ENCODE data around the gene IRAK2.
A peak's percentile ranks its signal among the peaks of the same experiment; 100 is the strongest.
"Not testable (repeated sequence)": the region's sequence is repeated elsewhere in the genome, so short reads cannot be mapped to it uniquely, and the experiment has no call there.

Gene IRAK2
- total RNA-seq = 11.7 to 222 (median 23.7) reads per million in 17 experiments

DNA sequence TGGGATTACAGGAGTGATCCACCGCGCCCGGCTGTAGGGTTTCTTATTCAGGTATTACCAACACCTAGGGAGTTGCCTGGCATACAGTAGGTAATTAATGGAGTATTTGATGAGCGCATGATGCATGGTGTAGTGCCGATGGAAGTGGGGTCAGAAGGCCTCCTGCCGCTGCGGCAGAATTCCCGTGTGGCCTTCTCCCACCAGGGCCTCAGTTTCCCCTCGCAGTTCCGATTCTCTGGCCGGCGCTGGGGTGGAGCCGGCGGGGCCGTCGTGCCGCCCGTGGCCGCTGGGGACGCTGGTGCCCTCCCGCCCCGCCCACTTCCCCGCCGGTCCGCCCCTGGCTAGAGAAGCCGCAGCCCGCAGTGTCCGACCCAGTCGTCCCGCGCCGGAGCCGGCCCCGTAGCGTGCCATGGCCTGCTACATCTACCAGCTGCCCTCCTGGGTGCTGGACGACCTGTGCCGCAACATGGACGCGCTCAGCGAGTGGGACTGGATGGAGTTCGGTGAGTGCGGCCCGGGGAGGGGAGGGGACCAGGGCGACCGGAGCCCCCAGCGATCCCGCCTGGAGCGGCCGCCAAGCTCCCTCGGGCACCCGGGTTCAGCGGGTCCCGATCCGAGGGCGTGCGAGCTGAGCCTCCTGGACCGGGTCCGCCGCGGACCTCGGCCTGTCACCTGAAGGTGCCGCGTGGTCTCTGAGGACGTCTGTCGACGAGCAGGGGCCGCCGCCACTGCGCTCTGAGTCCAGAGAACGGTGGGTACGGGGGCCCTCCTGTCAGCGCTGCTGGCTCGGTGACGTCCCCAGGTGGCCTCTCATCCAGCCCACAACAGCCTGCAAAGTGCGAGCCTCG lies at the start of gene IRAK2:
TSS of gene IRAK2 (plus strand) at position 374 of the 848 bp plus-strand sequence. CDS start at position 410, 36 bp downstream.
- peak; percentile 79 to 92 (median 87) for DNase-seq

DNA sequence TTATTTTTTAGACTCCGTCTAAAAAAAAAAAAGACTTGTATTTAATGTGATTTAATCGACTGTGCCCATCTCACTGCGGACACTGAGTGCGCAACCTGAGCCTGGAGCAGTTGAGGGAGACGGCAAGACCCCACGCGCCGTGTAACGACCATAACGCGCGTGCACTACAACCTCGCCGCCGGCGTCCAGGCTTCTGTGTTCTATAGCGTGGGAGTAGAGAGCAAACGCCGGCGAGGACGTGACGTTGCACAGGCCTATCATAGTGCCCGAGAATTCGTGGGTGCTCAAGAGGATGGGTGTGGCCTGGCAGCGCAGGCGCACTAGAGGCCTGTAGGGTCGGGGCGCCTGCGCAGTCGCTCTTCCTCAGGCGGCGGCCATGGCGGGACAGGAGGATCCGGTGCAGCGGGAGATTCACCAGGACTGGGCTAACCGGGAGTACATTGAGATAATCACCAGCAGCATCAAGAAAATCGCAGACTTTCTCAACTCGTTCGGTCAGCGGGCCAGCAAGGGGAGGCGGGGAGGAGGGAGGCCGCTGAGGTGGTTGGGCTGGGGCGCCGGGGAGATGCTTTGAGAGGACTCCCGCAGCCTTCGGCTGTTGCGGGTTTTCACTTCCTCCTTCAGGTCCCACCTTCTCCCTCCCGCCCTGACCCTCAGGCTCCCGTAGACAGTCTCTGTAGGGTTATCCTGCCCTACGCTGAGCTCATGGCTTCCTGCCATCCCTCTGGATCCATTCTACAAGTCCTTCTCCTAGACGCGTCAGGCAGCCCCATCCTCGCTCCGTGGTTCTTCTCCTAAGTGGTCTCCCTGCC lies 49.2 kb upstream of the IRAK2 start, which contains the start of gene BRK1:
TSS of gene BRK1 (plus strand) at position 350 of the 812 bp plus-strand sequence. CDS start at position 377, 27 bp downstream.
- DNase-seq = peak; percentile 98 to 99 (median 99)

GRCh38 chr3:10116138-10116460 lies 48.6 kb upstream of the IRAK2 start:
- DNase-seq = peak; percentile 42 to 59 (median 48)

DNA sequence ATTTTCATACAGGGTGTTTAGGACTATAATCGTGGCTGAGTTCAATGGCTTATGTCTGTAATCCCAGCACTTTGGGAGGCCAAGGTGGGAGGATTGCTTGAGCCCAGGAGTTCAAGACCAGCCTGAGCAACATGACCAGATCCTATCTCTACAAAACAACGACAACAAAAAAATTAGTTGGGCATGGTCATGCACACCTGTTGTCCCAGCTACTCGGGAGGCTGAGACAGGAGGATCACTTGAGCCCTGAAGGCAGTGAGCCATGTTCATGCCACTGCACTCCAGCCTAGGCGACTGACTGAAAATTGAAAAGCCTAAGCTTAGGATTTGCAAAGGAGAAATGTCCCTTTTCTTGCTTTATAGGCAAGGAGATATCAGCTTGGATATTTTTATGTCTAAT lies 47.8 kb upstream of the IRAK2 start:
- no peak for DNase-seq

- DNase-seq = no peak
These were observed 45.3 kb upstream of the IRAK2 start for GRCh38 chr3:10119376-10119775.

GRCh38 chr3:10121064-10121463 lies 43.7 kb upstream of the IRAK2 start:
- DNase-seq = no peak

GRCh38 chr3:10122724-10123123 lies 42.0 kb upstream of the IRAK2 start:
- DNase-seq = no peak

DNA sequence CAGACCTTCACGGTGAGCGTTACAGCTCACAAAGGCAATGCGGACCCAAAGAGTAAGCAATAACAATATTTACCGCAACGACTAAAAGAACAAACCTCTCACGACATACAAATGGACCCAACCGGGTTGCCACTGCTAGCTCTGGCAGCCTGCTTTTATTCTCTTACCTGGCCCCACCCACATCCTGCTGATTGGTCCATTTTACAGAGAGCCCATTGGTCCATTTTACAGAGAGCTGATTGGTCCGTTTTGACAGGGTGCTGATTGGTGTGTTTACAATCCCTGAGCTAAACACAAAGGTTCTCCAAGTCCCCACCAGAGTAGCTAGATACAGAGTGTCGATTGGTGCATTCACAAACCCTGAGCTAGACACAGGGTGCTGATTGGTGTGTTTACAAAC lies 28.8 kb upstream of the IRAK2 start:
- DNase-seq = not testable (repeated sequence)

- no peak for DNase-seq
These were observed 28.2 kb upstream of the IRAK2 start for GRCh38 chr3:10136426-10137005.

GRCh38 chr3:10137178-10137577 lies 27.5 kb upstream of the IRAK2 start:
- DNase-seq = no peak

DNA sequence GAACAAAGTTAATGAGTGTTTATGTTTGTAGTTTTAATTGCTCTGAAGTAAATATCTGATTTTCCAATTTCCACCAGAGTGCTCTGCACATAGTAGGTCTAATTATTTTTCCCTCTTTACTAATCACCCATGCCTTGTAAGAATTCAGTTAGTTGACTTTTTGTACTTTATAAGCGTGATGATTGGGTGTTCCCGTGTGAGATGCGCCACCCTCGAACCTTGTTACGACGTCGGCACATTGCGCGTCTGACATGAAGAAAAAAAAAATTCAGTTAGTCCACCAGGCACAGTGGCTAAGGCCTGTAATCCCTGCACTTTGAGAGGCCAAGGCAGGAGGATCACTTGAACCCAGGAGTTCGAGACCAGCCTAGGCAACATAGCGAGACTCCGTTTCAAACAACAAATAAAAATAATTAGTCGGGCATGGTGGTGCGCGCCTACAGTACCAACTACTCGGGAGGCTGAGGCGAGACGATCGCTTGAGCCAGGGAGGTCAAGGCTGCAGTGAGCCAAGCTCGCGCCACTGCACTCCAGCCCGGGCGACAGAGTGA lies 23.6 kb upstream of the IRAK2 start:
- no peak for DNase-seq

GRCh38 chr3:10142707-10143560 lies 21.8 kb upstream of the IRAK2 start:
- DNase-seq = peak in 3 of 4 experiments; percentile 24 to 55 (median 36)

GRCh38 chr3:10145685-10146084 lies 19.0 kb upstream of the IRAK2 start:
- peak; percentile 60 to 87 (median 77) for DNase-seq

DNA sequence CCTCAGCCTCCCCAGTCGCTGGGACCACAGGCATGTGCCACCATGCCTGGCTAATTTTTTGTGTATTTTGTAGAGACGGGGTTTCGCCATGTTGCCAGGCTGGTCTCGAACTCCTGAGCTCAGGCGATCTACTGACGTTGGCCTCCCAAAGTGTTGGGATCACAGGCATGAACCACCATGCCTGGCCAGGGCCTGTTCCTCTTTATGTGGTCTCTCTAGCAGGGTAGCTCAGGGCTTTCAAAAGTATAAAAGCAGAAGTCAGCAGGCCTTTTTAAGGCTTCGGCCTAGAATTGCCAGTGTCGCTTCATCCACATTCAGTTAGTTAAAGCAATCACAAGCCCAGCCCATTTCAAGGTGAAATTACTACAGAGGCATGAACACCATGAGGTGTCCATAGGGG lies 15.5 kb upstream of the IRAK2 start:
- peak; percentile 82 to 89 (median 85) for DNase-seq

DNA sequence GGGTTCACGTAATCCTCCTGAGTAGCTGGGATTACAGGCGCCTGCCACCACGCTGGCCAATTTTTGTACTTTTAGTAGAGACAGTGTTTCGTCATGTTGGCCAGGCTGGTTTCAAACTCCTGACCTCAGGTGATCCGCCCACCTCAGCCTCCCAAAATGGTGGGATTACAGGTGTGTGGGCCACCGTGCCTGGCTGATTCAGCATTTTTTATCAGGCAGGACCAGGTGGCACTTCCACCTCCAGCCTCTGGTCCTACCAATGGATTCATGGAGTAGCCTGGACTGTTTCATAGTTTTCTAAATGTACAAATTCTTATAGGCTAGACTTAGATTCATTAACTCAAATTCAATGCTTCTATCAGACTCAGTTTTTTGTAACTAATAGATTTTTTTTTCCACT lies 13.7 kb upstream of the IRAK2 start:
- DNase-seq = no peak

DNA sequence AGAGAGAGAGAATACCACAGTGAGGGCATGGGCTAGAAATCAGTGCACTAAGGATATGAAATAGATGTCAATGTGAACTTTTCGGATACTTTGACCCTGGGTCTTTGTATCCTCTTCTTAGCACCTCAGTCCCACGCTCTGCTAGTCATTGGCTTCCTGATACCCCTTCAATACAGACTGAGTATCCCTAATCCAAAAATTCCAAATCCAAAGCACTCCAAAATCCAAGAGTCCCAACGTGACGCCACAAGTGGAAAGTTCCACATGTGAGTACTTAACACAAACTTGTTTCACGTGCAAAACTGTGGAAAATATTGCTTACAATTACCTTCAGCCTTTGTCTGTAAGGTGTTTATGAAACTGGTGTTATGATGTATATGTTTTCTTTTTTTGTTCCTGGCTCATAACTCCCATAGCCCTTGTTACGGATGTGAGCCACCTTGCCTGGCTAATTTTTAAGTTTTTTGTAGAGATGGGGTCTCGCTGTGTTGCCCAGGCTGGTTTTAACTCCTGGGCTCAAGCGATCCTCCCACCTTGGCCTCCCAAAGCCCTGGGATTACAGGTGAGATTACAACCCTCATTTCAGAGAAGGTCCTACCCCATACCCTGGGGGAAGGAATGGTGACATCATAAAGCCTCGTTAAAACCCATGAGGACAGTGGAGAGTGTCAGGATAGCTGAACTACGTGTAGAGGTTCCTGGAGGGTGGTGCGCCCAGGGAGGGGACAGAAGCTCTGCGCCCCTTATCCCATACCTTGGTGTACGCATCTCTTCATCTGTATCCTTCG lies 10.2 kb upstream of the IRAK2 start:
- no peak for DNase-seq

GRCh38 chr3:10155123-10155472 lies 9.6 kb upstream of the IRAK2 start:
- DNase-seq = no peak

- DNase-seq = no peak
These were observed 9.1 kb upstream of the IRAK2 start for GRCh38 chr3:10155658-10156057.

DNA sequence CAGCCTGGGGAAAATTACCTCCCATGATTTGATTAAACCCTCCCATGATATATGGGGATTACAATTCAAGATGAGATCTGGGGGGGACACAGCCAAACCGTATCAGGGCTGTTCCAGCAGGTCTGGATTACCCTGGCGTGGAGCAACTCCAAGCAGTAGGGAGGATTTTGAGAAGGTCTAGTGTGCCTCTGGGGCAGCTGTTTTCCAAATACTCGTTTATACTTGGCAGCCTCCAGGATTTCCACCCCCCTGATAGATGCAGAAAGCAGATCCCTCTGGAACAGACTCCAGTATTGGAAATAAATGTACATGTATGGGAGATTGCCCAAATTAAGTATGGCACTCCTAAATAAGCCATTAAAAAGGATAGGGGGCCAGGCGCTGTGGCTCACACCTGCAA lies 7.7 kb upstream of the IRAK2 start:
- no peak for DNase-seq

DNA sequence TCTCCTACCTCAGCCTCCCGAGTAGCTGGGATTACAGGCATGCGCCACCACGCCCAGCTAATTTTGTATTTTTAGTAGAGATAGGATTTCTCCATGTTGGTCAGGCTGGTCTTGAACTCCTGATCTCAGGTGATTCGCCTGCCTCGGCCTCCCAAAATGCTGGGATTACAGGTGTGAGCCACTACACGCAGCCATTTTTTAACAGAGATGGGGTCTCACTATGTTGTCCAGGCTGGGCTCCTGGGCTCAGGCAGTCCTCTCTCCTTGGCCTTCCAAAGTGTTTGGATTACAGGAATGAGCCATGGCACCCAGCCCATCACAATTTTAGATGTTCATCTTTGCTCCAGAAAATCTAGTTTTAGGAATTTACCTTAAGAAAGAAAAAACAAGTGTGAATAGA lies 6.2 kb upstream of the IRAK2 start:
- not testable (repeated sequence) for DNase-seq

- DNase-seq = no peak
These were observed 4.4 kb upstream of the IRAK2 start for GRCh38 chr3:10160346-10160745.

Data from suppressor macrophage (primary cell).